SK-N-SH treated with all-trans-retinoic acid at 6 μM for 48 hours (cell line): Measurements from ENCODE around the gene WWC2.

Experiments
- ATAC-seq: fragments of 200-7000 bp; cut with Tn5 transposase; 3 replicates; pipeline ENCODE4 v1.9.1; 2020; ENCODE audit warnings: mild to moderate bottlenecking, moderate library complexity
- ARNTL ChIP-seq: fragments of 450-650 bp; formaldehyde crosslinking; IDR thresholded peaks from 2 replicates; pipeline ENCODE4 v1.5.0; 2020; ENCODE audit warnings: low read depth, mild to moderate bottlenecking, moderate library complexity, borderline replicate concordance
- BACH2 ChIP-seq: fragments of 250-450 bp; sonication (Bioruptor Pico); IDR thresholded peaks from 2 replicates; pipeline ENCODE4 v1.9.0; 2021; ENCODE audit warnings: mild to moderate bottlenecking, borderline replicate concordance
- CSDC2 ChIP-seq: fragments of 250-450 bp; sonication (Bioruptor Pico); IDR thresholded peaks from 2 replicates; pipeline ENCODE4 v1.5.0; 2020; ENCODE audit warnings: mild to moderate bottlenecking, moderate library complexity
- ESRRG ChIP-seq: fragments of 250-450 bp; sonication (Bioruptor Pico); IDR thresholded peaks from 2 replicates; pipeline ENCODE4 v1.6.1; 2021; ENCODE audit warnings: mild to moderate bottlenecking
- GLIS3 ChIP-seq: fragments of 250-450 bp; sonication (Bioruptor Pico); IDR thresholded peaks from 2 replicates; pipeline ENCODE4 v1.5.0; 2020; ENCODE audit warnings: mild to moderate bottlenecking, moderate library complexity
- ISL1 ChIP-seq: fragments of 250-450 bp; sonication (Bioruptor Pico); IDR thresholded peaks from 2 replicates; pipeline ENCODE4 v2.1.2; 2022; ENCODE audit warnings: mild to moderate bottlenecking, moderate library complexity
- PATZ1 ChIP-seq: fragments of 250-450 bp; sonication (Bioruptor Pico); IDR thresholded peaks from 2 replicates; pipeline ENCODE4 v1.8.0; 2020; ENCODE audit warnings: mild to moderate bottlenecking, moderate library complexity, borderline replicate concordance
- PPARA ChIP-seq: fragments of 250-450 bp; sonication (Bioruptor Pico); IDR thresholded peaks from 2 replicates; pipeline ENCODE4 v1.5.0; 2020; ENCODE audit warnings: mild to moderate bottlenecking, borderline replicate concordance
- RARB ChIP-seq: fragments of 250-450 bp; sonication (Bioruptor Pico); IDR thresholded peaks from 2 replicates; pipeline ENCODE4 v1.8.0; 2021; ENCODE audit warnings: mild to moderate bottlenecking, moderate library complexity
- SNAI2 ChIP-seq: fragments of 250-450 bp; sonication (Bioruptor Pico); IDR thresholded peaks from 2 replicates; pipeline ENCODE4 v1.5.0; 2020; ENCODE audit warnings: mild to moderate bottlenecking, moderate library complexity
- TCF4 ChIP-seq: fragments of 250-450 bp; sonication (Bioruptor Pico); IDR thresholded peaks from 2 replicates; pipeline ENCODE4 v1.8.0; 2021; ENCODE audit warnings: mild to moderate bottlenecking, moderate library complexity, borderline replicate concordance
- TOX ChIP-seq: fragments of 250-450 bp; sonication (Bioruptor Pico); IDR thresholded peaks from 2 replicates; pipeline ENCODE4 v1.8.0; 2021; ENCODE audit warnings: mild to moderate bottlenecking, moderate library complexity, borderline replicate concordance
- ZC3H10 ChIP-seq: fragments of 250-450 bp; sonication (Bioruptor Pico); IDR thresholded peaks from 2 replicates; pipeline ENCODE4 v1.5.1; 2021; ENCODE audit warnings: mild to moderate bottlenecking, moderate library complexity
- ZFP3 ChIP-seq: fragments of 250-450 bp; sonication (Bioruptor Pico); IDR thresholded peaks from 2 replicates; pipeline ENCODE4 v1.5.0; 2020; ENCODE audit warnings: mild to moderate bottlenecking, moderate library complexity
- ZFP30 ChIP-seq: fragments of 450-650 bp; formaldehyde crosslinking; IDR thresholded peaks from 2 replicates; pipeline ENCODE4 v1.5.0; 2022; ENCODE audit warnings: mild to moderate bottlenecking, moderate library complexity
- ZNF565 ChIP-seq: fragments of 450-650 bp; formaldehyde crosslinking; conservative IDR thresholded peaks from 2 replicates; pipeline ENCODE4 v1.5.0; 2020; ENCODE audit warnings: low read depth, mild to moderate bottlenecking, moderate library complexity
- ZNF70 ChIP-seq: fragments of 450-650 bp; formaldehyde crosslinking; IDR thresholded peaks from 2 replicates; pipeline ENCODE4 v1.5.0; 2020; ENCODE audit warnings: mild to moderate bottlenecking, moderate library complexity
- ZNF8 ChIP-seq: fragments of 450-650 bp; formaldehyde crosslinking; IDR thresholded peaks from 2 replicates; pipeline ENCODE4 v1.5.0; 2020; ENCODE audit warnings: mild to moderate bottlenecking, moderate library complexity
- TF ChIP-seq, protein P1 (sequence below): fragments of 250-450 bp; sonication (Bioruptor Pico); IDR thresholded peaks from 2 replicates; pipeline ENCODE4 v1.8.0; 2021; ENCODE audit warnings: low read depth, mild to moderate bottlenecking, moderate library complexity, borderline replicate concordance
- TF ChIP-seq, protein P2 (sequence below): fragments of 250-450 bp; sonication (Bioruptor Pico); IDR thresholded peaks from 2 replicates; pipeline ENCODE4 v1.5.1; 2020; ENCODE audit warnings: low read depth, mild to moderate bottlenecking, moderate library complexity
- TF ChIP-seq, protein P3 (sequence below): fragments of 250-450 bp; sonication (Bioruptor Pico); IDR thresholded peaks from 2 replicates; pipeline ENCODE4 v1.5.0; 2020; ENCODE audit warnings: mild to moderate bottlenecking, moderate library complexity

WWC2 gene

GRCh38 chr4:183185559-183185958 lies 86.5 kb downstream of the WWC2 start:
- no peak for ATAC-seq
- TF ChIP-seq ZC3H10 (CRISPR knock-in tag), result no peak
- no peak for TF ChIP-seq ARNTL (CRISPR knock-in tag)

DNA sequence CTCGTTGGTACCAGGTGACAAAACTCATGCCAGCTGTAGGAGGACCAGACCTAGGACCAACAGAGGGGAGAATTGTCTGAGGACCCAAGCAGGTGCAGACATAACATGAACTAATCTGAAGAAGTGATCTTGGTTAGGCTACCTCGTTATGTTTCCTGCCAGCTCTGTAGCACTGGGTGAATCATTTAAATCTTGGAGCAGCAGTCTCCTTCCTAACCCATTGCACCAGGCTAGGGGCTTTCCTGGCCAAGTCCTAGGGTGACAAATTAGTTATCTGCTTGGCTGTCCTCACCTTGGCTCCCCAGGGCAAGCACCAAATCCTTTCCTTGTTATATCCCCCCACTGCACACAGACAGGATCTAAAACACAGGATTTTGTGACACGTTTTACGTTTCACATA lies 87.8 kb downstream of the WWC2 start:
- ATAC-seq, result no peak
- TF ChIP-seq ZNF565 (CRISPR knock-in tag) (no peak), ZFP3 (no peak), ZNF8 (no peak), ZFP30 (no peak), SNAI2 (CRISPR knock-in tag) (no peak), PPARA (CRISPR knock-in tag) (no peak), RARB (CRISPR knock-in tag) (no peak), CSDC2 (CRISPR knock-in tag) (no peak), ZNF70 (CRISPR knock-in tag) (no peak), TCF4 (CRISPR knock-in tag) (no peak), ISL1 (CRISPR knock-in tag) (no peak), ESRRG (CRISPR knock-in tag) (no peak), GLIS3 (CRISPR knock-in tag) (no peak)
- TF ChIP-seq, protein P1, sequence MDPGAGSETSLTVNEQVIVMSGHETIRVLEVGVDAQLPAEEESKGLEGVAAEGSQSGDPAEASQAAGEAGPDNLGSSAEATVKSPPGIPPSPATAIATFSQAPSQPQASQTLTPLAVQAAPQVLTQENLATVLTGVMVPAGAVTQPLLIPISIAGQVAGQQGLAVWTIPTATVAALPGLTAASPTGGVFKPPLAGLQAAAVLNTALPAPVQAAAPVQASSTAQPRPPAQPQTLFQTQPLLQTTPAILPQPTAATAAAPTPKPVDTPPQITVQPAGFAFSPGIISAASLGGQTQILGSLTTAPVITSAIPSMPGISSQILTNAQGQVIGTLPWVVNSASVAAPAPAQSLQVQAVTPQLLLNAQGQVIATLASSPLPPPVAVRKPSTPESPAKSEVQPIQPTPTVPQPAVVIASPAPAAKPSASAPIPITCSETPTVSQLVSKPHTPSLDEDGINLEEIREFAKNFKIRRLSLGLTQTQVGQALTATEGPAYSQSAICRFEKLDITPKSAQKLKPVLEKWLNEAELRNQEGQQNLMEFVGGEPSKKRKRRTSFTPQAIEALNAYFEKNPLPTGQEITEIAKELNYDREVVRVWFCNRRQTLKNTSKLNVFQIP (CRISPR knock-in tag), result no peak
- TF ChIP-seq, protein P2, sequence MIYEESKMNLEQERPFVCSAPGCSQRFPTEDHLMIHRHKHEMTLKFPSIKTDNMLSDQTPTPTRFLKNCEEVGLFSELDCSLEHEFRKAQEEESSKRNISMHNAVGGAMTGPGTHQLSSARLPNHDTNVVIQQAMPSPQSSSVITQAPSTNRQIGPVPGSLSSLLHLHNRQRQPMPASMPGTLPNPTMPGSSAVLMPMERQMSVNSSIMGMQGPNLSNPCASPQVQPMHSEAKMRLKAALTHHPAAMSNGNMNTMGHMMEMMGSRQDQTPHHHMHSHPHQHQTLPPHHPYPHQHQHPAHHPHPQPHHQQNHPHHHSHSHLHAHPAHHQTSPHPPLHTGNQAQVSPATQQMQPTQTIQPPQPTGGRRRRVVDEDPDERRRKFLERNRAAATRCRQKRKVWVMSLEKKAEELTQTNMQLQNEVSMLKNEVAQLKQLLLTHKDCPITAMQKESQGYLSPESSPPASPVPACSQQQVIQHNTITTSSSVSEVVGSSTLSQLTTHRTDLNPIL (CRISPR knock-in tag), result no peak
- TF ChIP-seq, protein P3, sequence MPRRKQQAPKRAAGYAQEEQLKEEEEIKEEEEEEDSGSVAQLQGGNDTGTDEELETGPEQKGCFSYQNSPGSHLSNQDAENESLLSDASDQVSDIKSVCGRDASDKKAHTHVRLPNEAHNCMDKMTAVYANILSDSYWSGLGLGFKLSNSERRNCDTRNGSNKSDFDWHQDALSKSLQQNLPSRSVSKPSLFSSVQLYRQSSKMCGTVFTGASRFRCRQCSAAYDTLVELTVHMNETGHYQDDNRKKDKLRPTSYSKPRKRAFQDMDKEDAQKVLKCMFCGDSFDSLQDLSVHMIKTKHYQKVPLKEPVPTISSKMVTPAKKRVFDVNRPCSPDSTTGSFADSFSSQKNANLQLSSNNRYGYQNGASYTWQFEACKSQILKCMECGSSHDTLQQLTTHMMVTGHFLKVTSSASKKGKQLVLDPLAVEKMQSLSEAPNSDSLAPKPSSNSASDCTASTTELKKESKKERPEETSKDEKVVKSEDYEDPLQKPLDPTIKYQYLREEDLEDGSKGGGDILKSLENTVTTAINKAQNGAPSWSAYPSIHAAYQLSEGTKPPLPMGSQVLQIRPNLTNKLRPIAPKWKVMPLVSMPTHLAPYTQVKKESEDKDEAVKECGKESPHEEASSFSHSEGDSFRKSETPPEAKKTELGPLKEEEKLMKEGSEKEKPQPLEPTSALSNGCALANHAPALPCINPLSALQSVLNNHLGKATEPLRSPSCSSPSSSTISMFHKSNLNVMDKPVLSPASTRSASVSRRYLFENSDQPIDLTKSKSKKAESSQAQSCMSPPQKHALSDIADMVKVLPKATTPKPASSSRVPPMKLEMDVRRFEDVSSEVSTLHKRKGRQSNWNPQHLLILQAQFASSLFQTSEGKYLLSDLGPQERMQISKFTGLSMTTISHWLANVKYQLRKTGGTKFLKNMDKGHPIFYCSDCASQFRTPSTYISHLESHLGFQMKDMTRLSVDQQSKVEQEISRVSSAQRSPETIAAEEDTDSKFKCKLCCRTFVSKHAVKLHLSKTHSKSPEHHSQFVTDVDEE (CRISPR knock-in tag), result no peak

- no peak for ATAC-seq
- TF ChIP-seq SNAI2 (CRISPR knock-in tag), result no peak
- no peak for TF ChIP-seq ZC3H10 (CRISPR knock-in tag)
- no peak for TF ChIP-seq ESRRG (CRISPR knock-in tag)
- TF ChIP-seq ZNF70 (CRISPR knock-in tag), result no peak
- no peak for TF ChIP-seq ZFP30
- no peak for TF ChIP-seq PPARA (CRISPR knock-in tag)
- TF ChIP-seq TOX (CRISPR knock-in tag), result no peak
- TF ChIP-seq BACH2 (CRISPR knock-in tag), result no peak
- TF ChIP-seq ZNF565 (CRISPR knock-in tag), result no peak
- no peak for TF ChIP-seq ZFP3
- TF ChIP-seq, protein P2 (CRISPR knock-in tag), result no peak
- TF ChIP-seq RARB (CRISPR knock-in tag), result no peak
Measured at GRCh38 chr4:183190900-183191527, 92.0 kb downstream of the WWC2 start.

DNA sequence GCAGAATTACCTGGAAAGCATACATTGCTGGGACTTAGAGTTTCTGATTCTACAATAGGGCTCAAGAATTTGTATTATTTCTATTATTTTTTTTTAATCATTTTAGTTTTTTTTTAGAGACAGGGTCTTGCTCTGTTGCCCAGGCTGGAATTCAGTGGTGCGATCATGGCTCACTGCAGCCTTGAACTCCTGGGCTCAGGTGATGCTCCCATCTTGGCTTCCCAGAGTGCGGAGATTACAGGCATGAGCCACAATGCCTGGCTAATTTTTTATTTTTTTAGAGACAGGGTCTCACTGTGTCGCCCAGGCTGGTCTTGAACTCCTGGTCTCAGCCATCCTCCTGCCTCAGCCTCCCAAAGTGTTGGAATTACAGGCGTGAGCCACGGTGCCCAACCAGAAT lies 92.6 kb downstream of the WWC2 start:
- no peak for ATAC-seq
- TF ChIP-seq, protein P3 (CRISPR knock-in tag), result no peak
- TF ChIP-seq ARNTL (CRISPR knock-in tag) (no peak), ESRRG (CRISPR knock-in tag) (no peak), ISL1 (CRISPR knock-in tag) (no peak), CSDC2 (CRISPR knock-in tag) (no peak), PATZ1 (CRISPR knock-in tag) (no peak)
- TF ChIP-seq, protein P2 (CRISPR knock-in tag), result no peak
